Naive thymus-derived CD8-positive, alpha-beta T cell (primary cell): Measurements from ENCODE around the gene C1R. TPM values are rescaled to one million over a fixed set of nuclear protein-coding genes. Genes with fewer than 3 reads are reported as not detected.

ENCODE experiments used
- ATAC-seq, 2 donors: fragments of 150-1000 bp; cut with Tn5 transposase in 1 of 2; sonication (Bioruptor Pico), chemical (Tn5 transposase) in 1 of 2; 1 replicate in 1 of 2; 2 replicates in 1 of 2; pipeline ENCODE4 v1.10.0; 2021; ENCODE audit warnings: mild to moderate bottlenecking in 2 of 2, moderate library complexity in 2 of 2
- POLR2A ChIA-PET: fragments of 350-600 bp; sonication (Branson Sonifier 250); formaldehyde crosslinking; loops from one replicate; lab custom pipeline; 2021; ENCODE audit warnings: antibody characterized with exemption; lab: Charles Lee
- DNase-seq, 10 donors: peaks; one replicate each; pipeline versions ENCODE4 v3.0.0 to v3.0.0-alpha.2; 2020 to 2022
- H3K27ac Mint-ChIP-seq, 10 donors: one replicate each; pipeline ENCODE4 v1.8.0; 2020 to 2022; ENCODE audit warnings: mild to moderate bottlenecking in 10 of 10, mixed read lengths in 10 of 10, moderate library complexity in 4 of 10, inconsistent platforms in 1 of 10
- H3K27me3 Mint-ChIP-seq, 5 donors: one replicate each; pipeline ENCODE4 v1.8.0; 2021 to 2022; ENCODE audit warnings: mixed read lengths in 5 of 5
- H3K36me3 Mint-ChIP-seq, 3 donors: one replicate each; pipeline ENCODE4 v1.8.0; 2020 to 2022; ENCODE audit warnings: mixed read lengths in 3 of 3, mild to moderate bottlenecking in 2 of 3, inconsistent platforms in 1 of 3
- H3K4me1 Mint-ChIP-seq, 4 donors: one replicate each; pipeline ENCODE4 v1.8.0; 2021 to 2022; ENCODE audit warnings: mixed read lengths in 4 of 4
- H3K4me3 Mint-ChIP-seq, 10 donors: one replicate each; pipeline ENCODE4 v1.8.0; 2020 to 2022; ENCODE audit warnings: mild to moderate bottlenecking in 10 of 10, mixed read lengths in 10 of 10, moderate library complexity in 6 of 10, inconsistent platforms in 1 of 10
- H3K9me3 Mint-ChIP-seq, 9 donors: one replicate each; pipeline ENCODE4 v1.8.0; 2020 to 2022; ENCODE audit warnings: mixed read lengths in 9 of 9, mild to moderate bottlenecking in 3 of 9, inconsistent platforms in 1 of 9, moderate library complexity in 1 of 9
- polyA plus RNA-seq, 3 donors: library from polyadenylated mRNA; unstranded; fragments of 300-500 nt; fragmentation: Illumina TruSeq; gene quantifications; one replicate each; pipeline ENCODE4 v1.2.3, GENCODE V29; 2021
- total RNA-seq, 8 experiments: library from RNA in 2 of 8; stranded (reverse) in 2 of 8; gene quantifications; one replicate each; pipeline ENCODE4 v1.2.3 and lab custom pipeline; 2021 to 2026

Gene C1R
- total and polyA plus RNA-seq, 5 experiments from 2014 or later: 1.4 to 3.2 (median 1.5) TPM

- no peaks in the 10 kb centered on the region for H3K36me3 Mint-ChIP-seq
- ATAC-seq: peak in 1 of 2 donors; percentile 1
- DNase-seq: no peak
- POLR2A ChIA-PET: interaction anchor here (0.5 kb wide), 1 partner anchor 440 kb away, joined by 3 read pairs; the partner anchor contains the start of gene ZNF384
- H3K9me3 Mint-ChIP-seq: no peaks in the 10 kb centered on the region
- peak overlapping the region in 8 of 10 donors; percentile 88 to 96 (median 94) for H3K27ac Mint-ChIP-seq
- H3K4me3 Mint-ChIP-seq: peak overlapping the region; percentile 91 to 99 (median 95)
- H3K27me3 Mint-ChIP-seq: no peaks in the 10 kb centered on the region
- peaks cover 25 to 48% (median 34%) of the 10 kb centered on the region in 4 donors for H3K4me1 Mint-ChIP-seq
These were observed 37.1 kb upstream of the C1R start for GRCh38 chr12:7129287-7129871.

GRCh38 chr12:7128681-7129286, 36.5 kb upstream of the C1R start, which contains the start of gene RBP5:
Gene RBP5 (minus strand): TSS chr12:7128889. CDS start chr12:7128775, 114 bp downstream.
- Mint-ChIP-seq H3K27me3 (no peaks in the 10 kb centered on the region), H3K4me3 (peak within 1 kb of the TSS; percentile 91 to 99 (median 95)), H3K27ac (peak within 1 kb of the TSS; percentile 40 to 96 (median 94)), H3K9me3 (no peaks in the 10 kb centered on the region), H3K36me3 (no peaks in the 10 kb centered on the region), H3K4me1 (peaks cover 25 to 48% (median 33%) of the 10 kb centered on the region in 4 donors)
- DNase-seq (no peak), ATAC-seq (no peak)
- POLR2A ChIA-PET: interaction anchor here (0.5 kb wide), 1 partner anchor 439 kb away, joined by 3 read pairs; the partner anchor contains the start of gene ZNF384

- peaks cover 25 to 44% (median 32%) of the 10 kb centered on the region in 4 donors for H3K4me1 Mint-ChIP-seq
- H3K9me3 Mint-ChIP-seq: no peaks in the 10 kb centered on the region
- DNase-seq (no peak), ATAC-seq (no peak)
- H3K27ac Mint-ChIP-seq: peak overlapping the region in 9 of 10 donors; percentile 17 to 81 (median 47)
- H3K36me3 Mint-ChIP-seq: no peaks in the 10 kb centered on the region
- H3K27me3 Mint-ChIP-seq: no peaks in the 10 kb centered on the region
- POLR2A ChIA-PET: no interaction called here
- H3K4me3 Mint-ChIP-seq: peak overlapping the region; percentile 49 to 99 (median 94)
These were observed 35.8 kb upstream of the C1R start for GRCh38 chr12:7127916-7128626.

GRCh38 chr12:7125632-7126227, 33.5 kb upstream of the C1R start:
- POLR2A ChIA-PET: interaction anchor here (0.9 kb wide), 1 partner anchor 114 kb away, joined by 7 read pairs; no protein-coding TSS in a partner anchor
- DNase-seq (no peak), ATAC-seq (no peak)
- Mint-ChIP-seq H3K27me3 (no peaks in the 10 kb centered on the region), H3K27ac (peak overlapping the region in 3 of 10 donors; percentile 3 to 8 (median 4)), H3K36me3 (no peaks in the 10 kb centered on the region), H3K4me3 (no peak overlapping the region), H3K4me1 (peaks cover 9 to 21% (median 14%) of the 10 kb centered on the region in 4 donors), H3K9me3 (no peaks in the 10 kb centered on the region)

GRCh38 chr12:7123806-7124522, 31.7 kb upstream of the C1R start:
- ATAC-seq (no peak), DNase-seq (no peak)
- H3K36me3 Mint-ChIP-seq: no peaks in the 10 kb centered on the region
- no peak overlapping the region for H3K4me3 Mint-ChIP-seq
- no peaks in the 10 kb centered on the region for H3K27me3 Mint-ChIP-seq
- peaks cover 2 to 9% (median 8%) of the 10 kb centered on the region in 4 donors for H3K4me1 Mint-ChIP-seq
- POLR2A ChIA-PET: no interaction called here
- no peaks in the 10 kb centered on the region for H3K9me3 Mint-ChIP-seq
- H3K27ac Mint-ChIP-seq: no peak overlapping the region

- Mint-ChIP-seq H3K36me3 (no peaks in the 10 kb centered on the region), H3K4me3 (no peak overlapping the region), H3K4me1 (peaks cover 0 to 10% (median 1%) of the 10 kb centered on the region in 4 donors), H3K27me3 (no peaks in the 10 kb centered on the region), H3K9me3 (no peaks in the 10 kb centered on the region), H3K27ac (peak overlapping the region in 3 of 10 donors; percentile 57 to 63 (median 58))
- DNase-seq (no peak), ATAC-seq (no peak)
- POLR2A ChIA-PET: interaction anchor here (1.3 kb wide), 1 partner anchor 207 kb away, joined by 3 read pairs; no protein-coding TSS in a partner anchor
These were observed 30.8 kb upstream of the C1R start for GRCh38 chr12:7122811-7123769.

- Mint-ChIP-seq H3K4me3 (no peak overlapping the region), H3K4me1 (peaks cover 0 to 7% (median 0%) of the 10 kb centered on the region in 4 donors), H3K36me3 (peaks cover 0 to under 1% (median 0%) of the 10 kb centered on the region in 3 donors), H3K9me3 (no peaks in the 10 kb centered on the region), H3K27ac (no peak overlapping the region), H3K27me3 (no peaks in the 10 kb centered on the region)
- no peak for ATAC-seq
- POLR2A ChIA-PET: no interaction called here
- DNase-seq: no peak
These were observed 29.1 kb upstream of the C1R start for GRCh38 chr12:7121324-7121723.

- ATAC-seq (no peak), DNase-seq (no peak)
- H3K9me3 Mint-ChIP-seq: no peaks in the 10 kb centered on the region
- no peaks in the 10 kb centered on the region for H3K27me3 Mint-ChIP-seq
- no peak overlapping the region for H3K4me3 Mint-ChIP-seq
- peaks cover 0 to 7% (median 0%) of the 10 kb centered on the region in 4 donors for H3K4me1 Mint-ChIP-seq
- H3K36me3 Mint-ChIP-seq: peaks cover 0 to 12% (median 0%) of the 10 kb centered on the region in 3 donors
- POLR2A ChIA-PET: no interaction called here
- peak overlapping the region in 1 of 10 donors; percentile 29 for H3K27ac Mint-ChIP-seq
These were observed 27.9 kb upstream of the C1R start for GRCh38 chr12:7120166-7120565.

GRCh38 chr12:7118881-7119280, 26.6 kb upstream of the C1R start:
- peak overlapping the region in 1 of 10 donors; percentile 42 for H3K27ac Mint-ChIP-seq
- DNase-seq: no peak
- POLR2A ChIA-PET: no interaction called here
- ATAC-seq: no peak
- no peaks in the 10 kb centered on the region for H3K27me3 Mint-ChIP-seq
- H3K36me3 Mint-ChIP-seq: peaks cover 0 to 17% (median 0%) of the 10 kb centered on the region in 3 donors
- H3K4me1 Mint-ChIP-seq: peaks cover 0 to 9% (median 0%) of the 10 kb centered on the region in 4 donors
- no peaks in the 10 kb centered on the region for H3K9me3 Mint-ChIP-seq
- no peak overlapping the region for H3K4me3 Mint-ChIP-seq

- ATAC-seq (no peak), DNase-seq (no peak)
- Mint-ChIP-seq H3K4me1 (peaks cover 5 to 9% (median 7%) of the 10 kb centered on the region in 4 donors), H3K4me3 (no peak overlapping the region), H3K27ac (no peak overlapping the region), H3K9me3 (no peaks in the 10 kb centered on the region), H3K36me3 (peaks cover 0 to 20% (median 0%) of the 10 kb centered on the region in 3 donors), H3K27me3 (no peaks in the 10 kb centered on the region)
- POLR2A ChIA-PET: no interaction called here
These were observed 25.4 kb upstream of the C1R start for GRCh38 chr12:7117670-7118069.

- POLR2A ChIA-PET: interaction anchor here (0.6 kb wide), 1 partner anchor 201 kb away, joined by 3 read pairs; no protein-coding TSS in a partner anchor
- ATAC-seq (no peak), DNase-seq (no peak)
- peak overlapping the region in 1 of 10 donors; percentile 35 for H3K27ac Mint-ChIP-seq
- peaks cover 5 to 9% (median 7%) of the 10 kb centered on the region in 4 donors for H3K4me1 Mint-ChIP-seq
- H3K27me3 Mint-ChIP-seq: no peaks in the 10 kb centered on the region
- no peak overlapping the region for H3K4me3 Mint-ChIP-seq
- H3K9me3 Mint-ChIP-seq: no peaks in the 10 kb centered on the region
- H3K36me3 Mint-ChIP-seq: peaks cover 0 to 20% (median 0%) of the 10 kb centered on the region in 3 donors
These were observed 24.7 kb upstream of the C1R start for GRCh38 chr12:7116916-7117315.
